Panc1 (cell line): Measurements from ENCODE around the gene SPDEF. TPM values are rescaled to one million over a fixed set of nuclear protein-coding genes. Genes with fewer than 3 reads are reported as not detected.

Experiments
- ATAC-seq: fragments of 200-7000 bp; cut with Tn5 transposase; 2 replicates; pipeline ENCODE4 v1.9.1; 2020; ENCODE audit warnings: mild to moderate bottlenecking, moderate library complexity
- BruUV-seq: library from RNA; stranded (reverse); fragments of 400-500 nt; replicated peaks from 2 replicates; lab custom pipeline; 2021; lab: Mats Ljungman, UMichigan
- CTCF ChIA-PET: fragments of 300-600 bp; sonication (Branson Sonifier 250); formaldehyde crosslinking; loops from one replicate; lab custom pipeline; 2022; ENCODE audit warnings: antibody characterized with exemption; lab: Charles Lee
- POLR2A ChIA-PET: fragments of 300-600 bp; sonication (Branson Sonifier 250); formaldehyde crosslinking; loops from one replicate; lab custom pipeline; 2022; ENCODE audit warnings: antibody characterized with exemption; lab: Charles Lee
- DNase-seq: peaks from one replicate; pipeline ENCODE4 v3.0.0-alpha.2; 2010; ENCODE audit warnings: low read depth, low spot score
- H3K27ac ChIP-seq: 2 replicates; pipeline ENCODE4 v1.5.1; 2011; ENCODE audit warnings: mild to moderate bottlenecking, low read length, inconsistent platforms
- H3K27me3 ChIP-seq: fragments of 200-500 bp; sonication (Bioruptor generic); 2 replicates; pipeline ENCODE4 v1.6.0; 2014; ENCODE audit warnings: low read length, inconsistent platforms; ENCODE audit not compliant: control insufficient read depth, insufficient read depth
- H3K36me3 ChIP-seq: fragments of 200-500 bp; sonication (Bioruptor generic); 2 replicates; pipeline ENCODE4 v1.5.1; 2014; ENCODE audit warnings: inconsistent platforms, mild to moderate bottlenecking, low read length, moderate library complexity; ENCODE audit not compliant: control insufficient read depth, insufficient read depth
- H3K4me1 ChIP-seq: 2 replicates; pipeline ENCODE4 v1.5.1; 2011; ENCODE audit warnings: inconsistent platforms, mild to moderate bottlenecking, low read length, moderate library complexity; ENCODE audit not compliant: control insufficient read depth, insufficient read depth
- H3K4me3 ChIP-seq, 2 experiments: 2 replicates each; pipeline ENCODE4 v1.5.1; 2011 to 2012; ENCODE audit warnings: low read depth in 2 of 2, low read length in 2 of 2, mild to moderate bottlenecking in 2 of 2, inconsistent platforms in 1 of 2, moderate library complexity in 1 of 2
- H3K9me3 ChIP-seq: fragments of 200-500 bp; sonication (Bioruptor generic); 2 replicates; pipeline ENCODE4 v1.5.1; 2014; ENCODE audit warnings: low read depth, mild to moderate bottlenecking, inconsistent platforms, low read length, moderate library complexity; ENCODE audit not compliant: control insufficient read depth, insufficient read depth
- CTCF ChIP-seq: fragments of 450-650 bp; IDR thresholded peaks from 2 replicates; pipeline ENCODE4 v1.5.1; 2017; ENCODE audit warnings: mild to moderate bottlenecking
- POLR2AphosphoS5 ChIP-seq: IDR thresholded peaks from 2 replicates; pipeline ENCODE4 v1.6.1; 2012; ENCODE audit warnings: mild to moderate bottlenecking, low read depth, low read length, moderate library complexity
- REST ChIP-seq, 2 experiments: IDR thresholded peaks; 2 replicates each; pipeline ENCODE4 v1.6.1; 2011 to 2012; ENCODE audit warnings: low read depth in 2 of 2, control low read depth in 1 of 2, low read length in 1 of 2, mild to moderate bottlenecking in 1 of 2, moderate library complexity in 1 of 2; ENCODE audit not compliant: insufficient read depth in 1 of 2
- SIN3A ChIP-seq: IDR thresholded peaks from 2 replicates; pipeline ENCODE4 v1.6.1; 2012; ENCODE audit warnings: low read depth, mild to moderate bottlenecking, low read length, moderate library complexity, borderline replicate concordance; ENCODE audit not compliant: insufficient read depth
- TCF7L2 ChIP-seq: IDR thresholded peaks from 2 replicates; pipeline ENCODE4 v1.6.1; 2011; ENCODE audit warnings: mild to moderate bottlenecking, low read depth, low read length, inconsistent platforms
- in situ Hi-C: cut with HindIII; loops from 2 replicates; pipeline ENCODE4 v1.10.0; 2016; ENCODE audit warnings: low sequenced_read_pairs, low pct_unique_long_range_greater_than_20kb
- intact Hi-C: fragments of 100-400 bp; cut with micrococcal nuclease; formaldehyde crosslinking; loops from one replicate; pipeline ENCODE4 v1.10.0; 2022; ENCODE audit not compliant: unreplicated experiment
- total RNA-seq: library from RNA; stranded (reverse); gene quantifications from one replicate; pipeline ENCODE4 v1.2.1, GENCODE V29; 2021; ENCODE audit not compliant: unreplicated experiment

SPDEF gene
- total RNA-seq, 1 experiment from 2014 or later, result 1.6 TPM

- ChIA-PET POLR2A (no interaction called here), CTCF (interaction anchor here (0.6 kb wide), 1 partner anchor 89 kb away, joined by 3 read pairs; no protein-coding TSS in a partner anchor)
- in situ Hi-C loops (no loop called here), intact Hi-C loops (no loop called here)
- no peaks in the 10 kb centered on the region for H3K36me3 ChIP-seq
- H3K27me3 ChIP-seq, result no peaks in the 10 kb centered on the region
- no peak overlapping the region for H3K27ac ChIP-seq
- no peaks in the 10 kb centered on the region for H3K4me1 ChIP-seq
- ATAC-seq (no peak), DNase-seq (no peak)
- no peaks in the 10 kb centered on the region for H3K9me3 ChIP-seq
- no TSS peak for BruUV-seq
- TF ChIP-seq REST (IDR thresholded peaks at IDR 0.05; ENCODE audit: insufficient read depth in 1 of 2, low read depth in 2 of 2, low read length in 1 of 2), result no peak
- TF ChIP-seq CTCF, result no peak
- TF ChIP-seq TCF7L2, result no peak
- no peak for TF ChIP-seq SIN3A
- no peak for TF ChIP-seq POLR2AphosphoS5
- H3K4me3 ChIP-seq, result no peak overlapping the region
Observed at GRCh38 chr6:34584694-34585093, 28.6 kb upstream of the SPDEF start.

GRCh38 chr6:34583861-34584604 is 27.9 kb upstream of the SPDEF start:
- H3K36me3 ChIP-seq, result no peaks in the 10 kb centered on the region
- in situ Hi-C loops, result no loop called here
- no peaks in the 10 kb centered on the region for H3K4me1 ChIP-seq
- ATAC-seq (no peak), DNase-seq (no peak)
- H3K27me3 ChIP-seq, result no peaks in the 10 kb centered on the region
- intact Hi-C loops, result no loop called here
- ChIA-PET CTCF (interaction anchor here (0.6 kb wide), 1 partner anchor 89 kb away, joined by 3 read pairs; no protein-coding TSS in a partner anchor), POLR2A (no interaction called here)
- no peak overlapping the region for H3K4me3 ChIP-seq
- no peaks in the 10 kb centered on the region for H3K9me3 ChIP-seq
- no TSS peak for BruUV-seq
- no peak overlapping the region for H3K27ac ChIP-seq
- no peak for TF ChIP-seq SIN3A
- no peak for TF ChIP-seq CTCF
- no peak for TF ChIP-seq REST (IDR thresholded peaks at IDR 0.05; ENCODE audit: insufficient read depth in 1 of 2, low read depth in 2 of 2, low read length in 1 of 2)
- TF ChIP-seq TCF7L2, result no peak
- TF ChIP-seq POLR2AphosphoS5, result no peak
